ENCODE measurements around the gene MLLT3.

MLLT3 gene

GRCh38 chr9:20321423-20322082 is 300.7 kb downstream of the MLLT3 start:
- no peak for DNase-seq
- TF ChIP-seq POLR2A (IDR thresholded peaks at IDR 0.05; ENCODE audit: low read length) (no peak), GATA1 (IDR thresholded peaks at IDR 0.05; ENCODE audit: low read depth, low read length) (no peak)

- TF ChIP-seq GATA1 (IDR thresholded peaks at IDR 0.05; ENCODE audit: low read depth, low read length) (no peak), POLR2A (IDR thresholded peaks at IDR 0.05; ENCODE audit: low read length) (no peak)
- DNase-seq: no peak
These were observed 301.4 kb downstream of the MLLT3 start for GRCh38 chr9:20320921-20321320.

- no peak for TF ChIP-seq POLR2A (IDR thresholded peaks at IDR 0.05; ENCODE audit: low read length)
- no peak for TF ChIP-seq GATA1 (IDR thresholded peaks at IDR 0.05; ENCODE audit: low read depth, low read length)
- DNase-seq: no peak
These were observed 302.5 kb downstream of the MLLT3 start for GRCh38 chr9:20319641-20320337.

GRCh38 chr9:20319241-20319640 is 303.1 kb downstream of the MLLT3 start:
- no peak for DNase-seq
- TF ChIP-seq GATA1 (IDR thresholded peaks at IDR 0.05; ENCODE audit: low read depth, low read length) (no peak), POLR2A (IDR thresholded peaks at IDR 0.05; ENCODE audit: low read length) (no peak)

GRCh38 chr9:20317701-20318100 is 304.6 kb downstream of the MLLT3 start:
- DNase-seq: no peak
- TF ChIP-seq POLR2A (IDR thresholded peaks at IDR 0.05; ENCODE audit: low read length) (no peak), GATA1 (IDR thresholded peaks at IDR 0.05; ENCODE audit: low read depth, low read length) (no peak)

- no peak for DNase-seq
- TF ChIP-seq POLR2A (IDR thresholded peaks at IDR 0.05; ENCODE audit: low read length): no peak
- no peak for TF ChIP-seq GATA1 (IDR thresholded peaks at IDR 0.05; ENCODE audit: low read depth, low read length)
These were observed 305.9 kb downstream of the MLLT3 start for GRCh38 chr9:20316372-20316771.

- no peak for DNase-seq
- no peak for TF ChIP-seq GATA1 (IDR thresholded peaks at IDR 0.05; ENCODE audit: low read depth, low read length)
- TF ChIP-seq POLR2A (IDR thresholded peaks at IDR 0.05; ENCODE audit: low read length): no peak
These were observed 306.6 kb downstream of the MLLT3 start for GRCh38 chr9:20315677-20316076.

- DNase-seq: no peak
- TF ChIP-seq GATA1 (IDR thresholded peaks at IDR 0.05; ENCODE audit: low read depth, low read length): no peak
- TF ChIP-seq POLR2A (IDR thresholded peaks at IDR 0.05; ENCODE audit: low read length): no peak
These were observed 307.3 kb downstream of the MLLT3 start for GRCh38 chr9:20314981-20315380.

GRCh38 chr9:20313415-20313814 is 308.9 kb downstream of the MLLT3 start:
- DNase-seq: no peak
- TF ChIP-seq POLR2A (IDR thresholded peaks at IDR 0.05; ENCODE audit: low read length): no peak
- TF ChIP-seq GATA1 (IDR thresholded peaks at IDR 0.05; ENCODE audit: low read depth, low read length): no peak

GRCh38 chr9:20312732-20313131 is 309.6 kb downstream of the MLLT3 start:
- no peak for DNase-seq
- TF ChIP-seq GATA1 (IDR thresholded peaks at IDR 0.05; ENCODE audit: low read depth, low read length) (no peak), POLR2A (IDR thresholded peaks at IDR 0.05; ENCODE audit: low read length) (no peak)

- no peak for DNase-seq
- TF ChIP-seq POLR2A (IDR thresholded peaks at IDR 0.05; ENCODE audit: low read length) (no peak), GATA1 (IDR thresholded peaks at IDR 0.05; ENCODE audit: low read depth, low read length) (no peak)
These were observed 312.3 kb downstream of the MLLT3 start for GRCh38 chr9:20310024-20310423.

GRCh38 chr9:20309124-20309523 is 313.2 kb downstream of the MLLT3 start:
- no peak for DNase-seq
- TF ChIP-seq GATA1 (IDR thresholded peaks at IDR 0.05; ENCODE audit: low read depth, low read length): no peak
- no peak for TF ChIP-seq POLR2A (IDR thresholded peaks at IDR 0.05; ENCODE audit: low read length)

GRCh38 chr9:20307621-20308020 is 314.7 kb downstream of the MLLT3 start:
- TF ChIP-seq POLR2A (IDR thresholded peaks at IDR 0.05; ENCODE audit: low read length) (no peak), GATA1 (IDR thresholded peaks at IDR 0.05; ENCODE audit: low read depth, low read length) (no peak)

GRCh38 chr9:20305452-20305851 is 316.8 kb downstream of the MLLT3 start:
- TF ChIP-seq POLR2A (IDR thresholded peaks at IDR 0.05; ENCODE audit: low read length) (no peak), GATA1 (IDR thresholded peaks at IDR 0.05; ENCODE audit: low read depth, low read length) (no peak)

More at GRCh38 chr9:20307621-20308020, 314.7 kb downstream of the MLLT3 start:
- no peak for DNase-seq

GRCh38 chr9:20303996-20304395 is 318.3 kb downstream of the MLLT3 start:
- DNase-seq: no peak
- TF ChIP-seq GATA1 (IDR thresholded peaks at IDR 0.05; ENCODE audit: low read depth, low read length): no peak
- TF ChIP-seq POLR2A (IDR thresholded peaks at IDR 0.05; ENCODE audit: low read length): no peak

More at GRCh38 chr9:20305452-20305851, 316.8 kb downstream of the MLLT3 start:
- DNase-seq: no peak

Measured in erythroblast (primary cell).